Superior temporal gyrus (tissue), 1 donor: ENCODE results near the gene ABR.
"Not testable (repeated sequence)": the region's sequence is repeated elsewhere in the genome, so short reads cannot be mapped to it uniquely, and the experiment has no call there.

ENCODE experiments used
- DNase-seq: peaks from one replicate; pipeline ENCODE4 v3.0.0-alpha.2; 2016; ENCODE audit errors: extremely low spot score

The ABR gene

DNA sequence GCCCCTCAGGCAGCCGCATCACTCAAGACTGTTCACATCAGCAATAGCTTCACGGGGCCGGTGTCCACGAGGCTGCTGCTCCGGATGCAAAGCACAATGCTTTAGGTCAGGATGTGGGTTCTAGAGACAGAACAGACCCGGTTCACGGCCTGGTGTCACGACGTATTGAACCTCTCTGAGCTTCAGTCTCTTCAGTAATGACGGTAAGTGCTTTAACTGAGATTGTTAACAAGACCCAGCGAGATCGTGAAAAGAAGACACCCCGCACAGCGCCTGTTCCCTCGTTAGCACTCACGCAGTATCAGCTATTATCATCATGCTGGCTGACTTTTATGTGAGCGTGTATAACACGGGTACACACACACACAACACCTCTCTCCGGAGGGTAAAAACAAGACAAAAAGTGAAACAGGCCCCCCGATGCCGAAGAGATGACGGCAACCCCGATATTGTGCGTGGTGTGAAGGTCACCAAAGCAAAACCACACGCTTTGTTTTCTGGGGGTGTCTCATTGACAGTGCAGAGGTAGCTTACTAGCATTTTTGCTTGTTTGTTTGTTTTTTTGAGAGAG lies 21.4 kb upstream of the ABR start:
- no peak for DNase-seq

- DNase-seq: not testable (repeated sequence)
Measured at GRCh38 chr17:1199271-1199743, 19.5 kb upstream of the ABR start.

GRCh38 chr17:1197781-1198490 lies 18.2 kb upstream of the ABR start:
- no peak for DNase-seq

DNA sequence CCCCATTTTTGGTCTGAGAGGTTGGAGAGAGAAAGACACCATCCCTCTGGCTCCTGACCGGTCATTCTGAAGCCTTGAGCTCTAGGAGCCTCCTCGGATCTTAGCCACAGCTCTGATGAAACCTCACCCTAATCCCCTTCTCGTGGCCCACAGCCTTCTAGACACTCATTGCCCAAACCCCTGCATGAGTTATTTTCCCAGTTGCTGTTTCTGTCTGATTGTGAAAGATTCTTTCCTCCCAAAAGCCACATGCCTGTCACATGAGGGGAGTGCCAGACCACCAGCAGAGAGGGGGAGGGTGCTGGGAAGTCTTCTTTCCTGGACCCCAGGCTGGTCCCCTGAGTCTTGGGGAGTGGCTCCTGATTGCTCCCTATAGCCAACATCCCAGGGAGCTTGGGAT lies 17.6 kb upstream of the ABR start:
- DNase-seq: no peak

DNA sequence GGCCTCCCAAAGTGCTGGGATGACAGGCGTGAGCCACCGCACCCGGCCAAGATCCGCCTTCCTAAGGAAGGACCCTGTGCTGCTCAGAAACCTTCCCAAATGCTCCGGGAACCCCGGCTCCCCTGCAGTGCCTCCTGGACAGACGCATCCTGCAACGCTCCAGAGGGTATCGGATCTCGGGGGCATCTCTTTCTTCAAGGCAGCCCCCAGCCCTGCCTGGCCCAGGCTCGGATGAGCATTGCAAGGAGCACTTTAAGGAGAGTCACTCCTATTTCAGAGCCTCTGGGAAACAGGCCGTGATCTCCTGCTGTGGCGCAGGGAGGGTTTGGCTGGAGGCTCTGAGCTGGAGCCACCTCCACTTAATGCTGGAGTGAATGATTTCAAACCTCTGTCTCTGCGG lies 17.2 kb upstream of the ABR start:
- DNase-seq: no peak

DNA sequence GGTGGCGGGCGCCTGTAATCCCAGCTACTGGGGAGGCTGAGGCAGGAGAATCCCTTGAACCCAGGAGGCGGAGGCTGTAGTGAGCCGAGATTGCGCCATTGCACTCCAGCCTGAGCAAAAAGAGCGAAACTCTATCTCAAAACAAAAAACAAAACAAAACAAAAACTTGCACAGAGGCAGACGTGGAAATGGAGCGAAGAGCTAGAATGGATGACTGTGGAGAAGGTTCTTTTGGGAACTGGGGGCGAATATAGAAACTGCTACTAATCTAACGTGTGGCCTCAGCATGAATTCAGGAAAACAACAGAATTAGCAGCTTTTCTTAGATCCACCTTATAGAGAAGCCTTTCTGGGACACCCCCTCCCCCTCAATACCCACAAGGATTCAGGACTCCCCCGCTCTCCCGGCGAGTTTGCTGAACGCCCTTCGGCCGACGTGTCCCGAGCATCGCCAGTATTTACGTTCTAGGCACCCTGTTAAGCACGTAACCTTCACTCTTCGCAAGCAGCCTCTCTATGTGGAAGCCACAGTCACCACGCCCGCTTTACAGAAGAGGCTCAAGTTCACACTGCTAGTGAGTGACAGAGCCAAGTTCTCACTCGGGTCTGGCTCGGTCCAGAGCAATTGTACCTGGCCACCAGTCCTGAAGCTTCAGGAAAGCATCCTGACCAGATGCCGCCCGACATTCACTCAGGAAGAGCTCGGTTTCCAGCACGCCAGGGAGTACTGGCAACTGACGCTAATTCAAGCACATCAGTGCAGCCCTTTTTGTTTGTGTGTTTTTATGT lies 13.3 kb upstream of the ABR start:
- no peak for DNase-seq

DNA sequence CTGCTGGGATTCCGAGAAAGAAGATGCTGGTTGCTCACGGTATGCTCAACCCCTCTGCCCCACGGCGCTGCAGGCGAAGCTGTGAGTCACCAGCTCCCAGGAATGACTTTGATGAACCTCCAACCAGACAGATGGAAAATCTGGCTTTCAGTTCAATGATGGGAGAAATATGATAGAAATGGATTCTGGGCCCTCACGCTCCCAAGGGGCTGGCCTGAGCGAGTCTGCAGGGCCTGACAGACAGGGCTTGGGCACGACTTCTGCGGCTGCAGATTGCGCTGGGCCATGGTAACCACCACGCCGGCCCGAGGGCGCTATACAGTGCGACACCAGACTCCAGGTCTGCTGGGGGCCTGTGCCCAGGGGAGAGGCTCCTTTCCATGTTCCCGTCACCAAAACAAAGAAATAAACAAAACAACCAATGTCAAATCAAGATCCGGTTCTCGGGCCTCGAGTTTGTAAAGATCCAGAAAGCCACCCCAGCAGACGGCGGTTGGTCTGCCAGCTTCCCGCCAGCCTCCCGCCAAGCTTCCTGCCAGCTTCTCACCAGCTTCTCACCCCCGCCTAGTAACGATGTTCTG lies 11.1 kb upstream of the ABR start:
- DNase-seq: no peak

GRCh38 chr17:1188812-1189504 lies 9.2 kb upstream of the ABR start:
- no peak for DNase-seq

- DNase-seq: peak; percentile 77
Measured at GRCh38 chr17:1186923-1187771, 7.4 kb upstream of the ABR start.

- DNase-seq: no peak
Measured at GRCh38 chr17:1186214-1186820, 6.5 kb upstream of the ABR start.

DNA sequence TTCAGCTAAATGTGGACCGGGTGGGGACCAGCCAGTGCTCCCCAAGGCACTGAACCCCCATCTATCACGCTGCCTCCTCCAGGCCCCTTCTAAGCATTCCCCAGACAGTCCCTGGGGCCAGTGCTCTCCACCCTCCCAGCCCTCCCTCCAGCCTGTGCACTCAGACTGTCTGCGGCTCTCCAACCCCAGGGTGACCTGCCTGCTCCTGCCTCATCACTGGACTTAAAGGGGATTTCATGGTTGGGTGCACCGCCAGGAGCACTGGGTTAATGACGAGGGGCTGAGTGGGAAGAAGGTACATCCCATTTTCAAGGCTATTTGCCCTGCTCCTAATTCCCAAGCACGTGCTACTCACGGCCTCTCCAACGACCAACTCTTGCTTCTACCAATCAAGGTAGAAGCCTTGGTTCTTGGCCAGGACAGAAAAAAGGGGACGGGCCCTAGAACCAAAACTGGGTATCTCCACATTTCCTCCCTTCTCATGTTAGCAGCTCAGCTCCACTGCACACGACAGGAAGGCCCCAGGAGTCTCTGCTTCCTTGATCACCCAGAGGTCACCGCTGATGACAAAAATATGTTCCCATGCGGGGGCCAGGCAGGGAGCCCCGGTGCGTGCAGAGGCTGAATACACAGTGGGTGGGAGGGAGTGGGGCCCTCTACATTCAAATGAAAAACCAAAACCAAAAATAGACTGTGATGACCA lies 3.5 kb upstream of the ABR start:
- no peak for DNase-seq

DNA sequence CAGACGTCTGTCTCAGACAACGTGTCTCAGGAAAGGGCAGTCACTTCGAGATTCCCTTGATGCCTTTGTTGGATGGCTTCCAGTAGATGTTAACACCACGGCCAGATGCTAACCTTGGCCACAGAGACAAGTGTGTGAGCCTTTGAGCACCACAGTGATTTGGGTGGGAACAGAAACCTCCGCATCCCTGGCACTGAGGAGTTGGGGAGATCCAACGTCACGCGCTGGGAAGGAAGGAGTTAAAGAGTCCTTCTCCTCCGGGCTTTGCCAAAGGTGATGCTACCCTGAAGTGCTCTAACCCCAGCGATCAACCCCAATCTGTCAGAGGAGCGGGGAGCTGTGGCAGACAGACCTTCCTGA lies 3.0 kb upstream of the ABR start:
- no peak for DNase-seq

GRCh38 chr17:1181753-1182137 lies 2.0 kb upstream of the ABR start:
- peak; percentile 67 for DNase-seq

- no peak for DNase-seq
Measured at GRCh38 chr17:1180958-1181752, 1.4 kb upstream of the ABR start.

DNA sequence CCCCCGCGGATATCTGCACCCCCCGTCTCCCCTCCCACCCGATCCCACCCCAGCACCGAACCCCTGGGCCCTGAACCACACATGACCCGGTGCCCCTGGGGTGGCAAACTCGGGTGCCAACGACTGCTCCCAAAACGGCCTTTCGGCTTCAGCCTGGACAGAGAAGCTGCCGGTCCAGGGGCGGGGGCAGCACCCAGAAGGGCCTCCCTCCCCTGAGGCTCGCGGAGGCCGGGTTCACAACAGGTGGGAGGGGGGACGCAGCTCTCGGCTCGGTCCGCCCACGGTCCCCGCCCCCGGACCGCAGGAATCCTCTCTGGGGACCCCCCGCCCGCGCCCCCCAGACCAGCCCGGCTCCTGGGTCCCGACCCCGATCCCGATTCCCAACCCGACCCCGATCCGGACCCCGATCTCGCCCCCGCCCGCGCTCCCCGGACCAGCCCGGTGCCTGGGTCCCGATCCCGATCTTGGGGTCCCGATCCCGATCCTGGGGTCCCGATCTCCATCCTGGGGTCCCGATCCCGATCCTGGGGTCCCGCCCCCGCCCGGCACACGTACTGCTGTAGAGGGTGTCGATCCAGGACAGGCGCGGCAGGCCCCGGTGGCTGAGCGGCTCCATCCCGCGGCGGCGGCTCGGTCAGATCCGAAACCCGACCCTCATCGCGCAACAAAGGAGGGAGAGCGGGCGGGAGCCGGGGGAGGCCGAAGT lies 516 bp downstream of the ABR start:
- DNase-seq: no peak

DNA sequence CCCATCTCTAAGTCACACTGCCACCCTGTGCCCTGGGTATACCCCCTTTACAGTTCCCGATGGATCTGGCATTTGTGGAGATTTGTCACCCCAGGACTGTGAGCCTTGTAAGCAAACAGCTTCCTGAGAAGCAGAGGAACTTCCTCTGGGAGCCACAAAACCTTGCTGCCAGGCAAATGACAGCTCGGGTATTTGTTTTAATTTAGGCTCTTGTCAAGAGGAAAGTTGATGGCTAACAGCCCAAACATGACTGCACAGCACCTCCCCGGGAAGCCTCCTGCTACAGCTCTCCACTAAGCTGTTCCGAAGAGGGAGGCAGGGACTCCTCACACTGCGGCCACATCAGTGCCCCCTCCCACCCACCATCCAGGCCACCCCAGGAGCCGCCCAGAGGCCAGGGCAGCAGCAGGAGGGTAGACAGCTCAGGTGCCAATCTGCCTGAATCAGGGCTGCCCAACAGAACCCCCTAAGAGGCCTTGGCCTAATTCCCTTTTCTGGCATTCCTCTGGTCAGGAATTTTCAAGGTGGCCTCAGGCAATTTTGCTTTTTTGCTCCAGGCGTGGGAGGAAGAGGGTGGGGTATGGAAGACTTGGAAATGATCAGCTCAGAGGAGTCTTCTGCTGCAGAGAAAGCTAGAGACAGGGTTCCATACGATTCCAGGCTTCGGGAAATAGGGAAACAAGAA lies 2.6 kb downstream of the ABR start:
- DNase-seq: no peak

DNA sequence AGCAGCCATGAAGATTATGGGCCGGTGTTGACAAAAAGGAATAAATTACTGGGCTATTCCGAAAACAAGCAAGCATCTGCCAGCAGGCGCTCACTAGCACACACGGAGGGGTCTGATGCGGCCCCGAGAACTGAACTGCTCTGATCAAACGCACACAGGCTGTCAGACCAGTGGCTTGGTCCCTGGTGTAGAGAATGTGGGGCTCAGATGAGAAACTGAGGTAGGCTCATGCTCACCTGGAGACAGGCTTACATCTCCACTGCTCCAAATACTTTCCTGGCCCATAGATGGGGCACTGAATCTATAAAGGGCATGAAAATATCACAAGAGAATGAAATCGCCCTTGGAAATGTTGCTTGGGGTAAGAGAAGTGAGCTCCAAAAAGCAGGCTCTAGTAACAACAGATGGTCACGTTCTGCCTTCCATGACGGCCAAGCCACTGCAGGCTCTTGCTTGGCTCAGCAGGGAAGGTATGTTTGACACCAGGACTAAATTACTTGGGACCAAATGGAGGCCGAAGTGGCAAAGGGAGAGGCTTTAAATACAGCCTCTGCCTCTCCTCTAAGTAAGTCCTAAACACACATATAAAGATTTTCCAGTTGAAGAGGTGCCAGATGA lies 5.4 kb downstream of the ABR start:
- no peak for DNase-seq
